ENCODE data around the gene FSTL4. TPM values are rescaled to one million over a fixed set of nuclear protein-coding genes. Genes with fewer than 3 reads are reported as not detected.

FSTL4 gene
- total RNA-seq, 1 experiment from 2014 or later = not detected

- no peak overlapping the region for H3K27ac ChIP-seq
- TF ChIP-seq EZH2 (IDR thresholded peaks at IDR 0.05; ENCODE audit: low read depth) (no peak), CTCF (conservative IDR thresholded peaks at IDR 0.05) (no peak)
- POLR2A ChIA-PET (ENCODE audit: unreplicated experiment) = no interaction called here
- no peak overlapping the region for H3K4me3 ChIP-seq
- no peaks in the 10 kb centered on the region for H4K20me1 ChIP-seq (ENCODE audit: insufficient read depth)
- no peaks in the 10 kb centered on the region for H3K27me3 ChIP-seq (ENCODE audit: insufficient read depth, low read depth)
- intact Hi-C loops (cut with micrococcal nuclease; ENCODE audit: unreplicated experiment) = no loop called here
- DNase-seq = no peak
- CTCF ChIA-PET = no interaction called here
- H3K36me3 ChIP-seq (ENCODE audit: low read depth) = no peaks in the 10 kb centered on the region
- H3K79me2 ChIP-seq (ENCODE audit: low read depth) = no peaks in the 10 kb centered on the region
- no peaks in the 10 kb centered on the region for H3F3A ChIP-seq (ENCODE audit: insufficient read depth, low read depth)
- H3K4me1 ChIP-seq (replicated peaks; ENCODE audit: insufficient read depth) = no peaks in the 10 kb centered on the region
- no peaks in the 10 kb centered on the region for H3K9me2 ChIP-seq (ENCODE audit: insufficient read depth)
- H3K9me3 ChIP-seq (ENCODE audit: insufficient read depth, low read depth) = no peaks in the 10 kb centered on the region
- no TSS peak for BruUV-seq (replicated peaks)
- H2AFZ ChIP-seq = no peak overlapping the region
- no peak overlapping the region for H3K4me2 ChIP-seq
Observed at GRCh38 chr5:133222521-133222920, 389.8 kb downstream of the FSTL4 start.

DNA sequence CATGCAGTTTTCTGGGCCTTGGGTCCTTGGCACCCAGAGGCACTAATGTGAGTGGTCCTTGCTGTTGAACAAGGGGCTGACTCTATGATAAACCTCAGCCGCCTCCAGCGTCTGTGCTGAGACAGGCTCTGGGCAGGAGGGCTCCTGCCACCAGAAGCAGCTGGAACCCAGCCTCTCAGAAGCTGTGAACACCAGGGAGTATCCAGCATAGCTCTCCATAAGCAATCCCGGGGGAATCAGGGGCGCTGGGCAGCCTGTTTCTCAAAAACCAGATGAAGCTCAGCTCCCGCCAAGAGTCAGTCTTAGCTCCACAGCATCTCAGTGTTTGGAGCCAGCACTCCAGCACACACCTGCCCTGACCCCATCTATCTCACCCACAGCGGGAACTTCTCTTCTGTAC is 390.3 kb downstream of the FSTL4 start:
- H3K36me3 ChIP-seq (ENCODE audit: low read depth) = no peaks in the 10 kb centered on the region
- intact Hi-C loops (cut with micrococcal nuclease; ENCODE audit: unreplicated experiment) = no loop called here
- no peak for DNase-seq
- no peaks in the 10 kb centered on the region for H3K79me2 ChIP-seq (ENCODE audit: low read depth)
- H3K9me2 ChIP-seq (ENCODE audit: insufficient read depth) = no peaks in the 10 kb centered on the region
- no TSS peak for BruUV-seq (replicated peaks)
- no peak overlapping the region for H3K27ac ChIP-seq
- TF ChIP-seq EZH2 (IDR thresholded peaks at IDR 0.05; ENCODE audit: low read depth) = no peak
- no peak for TF ChIP-seq CTCF (conservative IDR thresholded peaks at IDR 0.05)
- ChIA-PET POLR2A (ENCODE audit: unreplicated experiment) (no interaction called here), CTCF (no interaction called here)
- H3K4me1 ChIP-seq (replicated peaks; ENCODE audit: insufficient read depth) = no peaks in the 10 kb centered on the region
- H3K4me3 ChIP-seq = no peak overlapping the region
- H4K20me1 ChIP-seq (ENCODE audit: insufficient read depth) = no peaks in the 10 kb centered on the region
- H3K4me2 ChIP-seq = no peak overlapping the region
- H3F3A ChIP-seq (ENCODE audit: insufficient read depth, low read depth) = no peaks in the 10 kb centered on the region
- H2AFZ ChIP-seq = no peak overlapping the region
- no peaks in the 10 kb centered on the region for H3K9me3 ChIP-seq (ENCODE audit: insufficient read depth, low read depth)
- no peaks in the 10 kb centered on the region for H3K27me3 ChIP-seq (ENCODE audit: insufficient read depth, low read depth)

GRCh38 chr5:133220851-133221674 is 391.3 kb downstream of the FSTL4 start:
- ChIA-PET CTCF (no interaction called here), POLR2A (ENCODE audit: unreplicated experiment) (no interaction called here)
- no peak for DNase-seq
- Histone ChIP-seq H3F3A (ENCODE audit: insufficient read depth, low read depth) (no peaks in the 10 kb centered on the region), H3K4me2 (no peak overlapping the region), H3K9me3 (ENCODE audit: insufficient read depth, low read depth) (no peaks in the 10 kb centered on the region), H3K4me1 (replicated peaks; ENCODE audit: insufficient read depth) (no peaks in the 10 kb centered on the region), H3K4me3 (no peak overlapping the region), H3K27me3 (ENCODE audit: insufficient read depth, low read depth) (no peaks in the 10 kb centered on the region), H4K20me1 (ENCODE audit: insufficient read depth) (no peaks in the 10 kb centered on the region), H3K79me2 (ENCODE audit: low read depth) (no peaks in the 10 kb centered on the region), H3K9me2 (ENCODE audit: insufficient read depth) (no peaks in the 10 kb centered on the region), H3K36me3 (ENCODE audit: low read depth) (no peaks in the 10 kb centered on the region), H2AFZ (no peak overlapping the region), H3K27ac (no peak overlapping the region)
- TF ChIP-seq CTCF (conservative IDR thresholded peaks at IDR 0.05) (no peak), EZH2 (IDR thresholded peaks at IDR 0.05; ENCODE audit: low read depth) (no peak)
- intact Hi-C loops (cut with micrococcal nuclease; ENCODE audit: unreplicated experiment) = no loop called here
- BruUV-seq (replicated peaks) = no TSS peak
